Measurements from ENCODE around the gene DTX2. TPM values are rescaled to one million over a fixed set of nuclear protein-coding genes. Genes with fewer than 3 reads are reported as not detected.
"Not testable (repeated sequence)": the region's sequence is repeated elsewhere in the genome, so short reads cannot be mapped to it uniquely, and the experiment has no call there.

Gene DTX2
- 100 to 1,000 TPM in 2 of 4 donors, 10 to 100 TPM in 2; 73.0 to 169 (median 119) TPM for total RNA-seq

DNA sequence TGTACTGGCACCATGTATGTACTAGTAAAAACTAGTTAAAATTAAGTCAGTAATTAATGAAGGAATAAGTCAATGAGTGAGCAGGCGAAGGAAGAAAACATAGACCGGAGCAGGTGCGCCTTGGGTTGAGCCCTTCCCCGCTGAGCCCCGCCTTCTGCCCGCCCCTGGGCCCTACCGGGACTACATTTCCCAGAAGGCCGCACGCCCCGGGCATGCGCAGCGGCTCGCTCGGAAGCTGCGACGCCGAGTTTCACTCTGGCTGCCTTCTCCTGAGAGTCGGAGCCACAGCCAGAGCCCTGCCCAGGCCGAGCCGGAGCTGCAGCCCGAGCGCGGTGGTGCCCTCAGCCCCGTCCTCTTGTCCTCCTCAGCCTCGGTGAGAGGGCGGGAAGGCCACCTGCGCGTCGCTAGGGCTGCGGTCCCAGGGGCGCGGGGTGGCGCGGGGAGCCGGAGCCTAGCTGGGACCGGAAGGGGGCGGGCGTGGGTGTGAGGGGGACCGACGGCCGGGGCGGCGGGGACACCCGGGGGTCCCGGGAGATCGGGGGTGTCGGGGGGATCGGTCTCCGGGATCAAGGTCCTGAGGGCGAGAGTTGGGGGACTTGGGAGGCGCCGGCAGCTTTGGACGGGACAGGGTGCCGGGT is at the start of gene DTX2:
TSS of gene DTX2 (plus strand) at position 246 of the 638 bp plus-strand sequence. CDS start 18,801 bp downstream, outside the sequence.
- intact Hi-C loops (cut with DNase I; ENCODE audit: low total_unique reads); H3K9me3 ChIP-seq; H3K36me3 ChIP-seq; H3K27me3 ChIP-seq; in situ Hi-C loops (cut with MboI; ENCODE audit: low pct_ligation_motif_present in 1 of 4, low pct_unique_long_range_greater_than_20kb in 1 of 4, low sequenced_read_pairs in 3 of 4): not testable (repeated sequence)
- no CpG with 5 or more reads among the region's 54 CpGs for WGBS, 2 donors (ENCODE audit: low coverage in 1 of 2)
- H3K4me1 ChIP-seq: peaks cover 0 to 15% (median 4%) of the 10 kb centered on the region in 4 donors
- peak within 1 kb of the TSS; percentile 73 to 89 (median 86) for H3K27ac ChIP-seq
- peak; percentile 33 for DNase-seq
- TF ChIP-seq CTCF (IDR thresholded peaks at IDR 0.05): peak in 1 of 5 experiments; percentile 21
- H3K4me3 ChIP-seq: peak within 1 kb of the TSS; percentile 49 to 77 (median 54)

DNA sequence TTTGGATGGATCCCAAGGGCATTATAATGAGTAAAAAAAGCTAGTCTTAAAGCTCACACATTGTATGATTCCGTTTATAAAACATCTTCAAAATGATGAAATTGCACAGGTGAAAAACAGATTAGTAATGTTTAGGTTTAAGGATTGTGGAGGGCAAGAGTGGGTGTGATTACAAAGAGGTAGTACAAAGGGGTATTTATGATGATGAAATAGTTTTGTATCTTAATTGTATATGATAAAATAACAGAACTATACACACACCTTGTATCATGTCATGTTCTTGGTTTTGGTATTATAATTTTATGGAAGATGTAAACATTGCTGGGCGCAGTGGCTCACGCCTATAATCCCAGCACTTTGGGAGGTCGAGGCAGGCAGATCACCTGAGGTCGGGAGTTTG is 49.3 kb upstream of the DTX2 start:
- Histone ChIP-seq H3K36me3 (no peaks in the 10 kb centered on the region), H3K4me1 (no peaks in the 10 kb centered on the region), H3K27me3 (no peaks in the 10 kb centered on the region), H3K9me3 (no peaks in the 10 kb centered on the region), H3K27ac (no peak overlapping the region), H3K4me3 (no peak overlapping the region)
- no peak for TF ChIP-seq POLR2AphosphoS5 (IDR thresholded peaks at IDR 0.05)
- no peak for TF ChIP-seq POLR2A (IDR thresholded peaks at IDR 0.05)
- no peak for TF ChIP-seq EP300 (IDR thresholded peaks at IDR 0.05; ENCODE audit: low read depth)
- no peak for TF ChIP-seq CTCF (IDR thresholded peaks at IDR 0.05)
- intact Hi-C loops (cut with DNase I; ENCODE audit: low total_unique reads): no loop called here
- in situ Hi-C loops (cut with MboI; ENCODE audit: low pct_ligation_motif_present in 1 of 4, low pct_unique_long_range_greater_than_20kb in 1 of 4, low sequenced_read_pairs in 3 of 4): no loop called here
- 57 to 61% methylated on average over 5 of the region's 5 CpGs for WGBS, 2 donors (ENCODE audit: low coverage in 1 of 2)
- DNase-seq: no peak

- intact Hi-C loops (cut with DNase I; ENCODE audit: low total_unique reads); DNase-seq; H3K27ac ChIP-seq; H3K36me3 ChIP-seq; H3K27me3 ChIP-seq; H3K4me1 ChIP-seq; in situ Hi-C loops (cut with MboI; ENCODE audit: low pct_ligation_motif_present in 1 of 4, low pct_unique_long_range_greater_than_20kb in 1 of 4, low sequenced_read_pairs in 3 of 4); H3K4me3 ChIP-seq; H3K9me3 ChIP-seq: not testable (repeated sequence)
- 93 to 100% methylated on average over 1 to 10 of the region's 10 CpGs for WGBS, 2 donors (ENCODE audit: low coverage in 1 of 2)
Observed at GRCh38 chr7:76417654-76418310, 43.7 kb upstream of the DTX2 start.

DNA sequence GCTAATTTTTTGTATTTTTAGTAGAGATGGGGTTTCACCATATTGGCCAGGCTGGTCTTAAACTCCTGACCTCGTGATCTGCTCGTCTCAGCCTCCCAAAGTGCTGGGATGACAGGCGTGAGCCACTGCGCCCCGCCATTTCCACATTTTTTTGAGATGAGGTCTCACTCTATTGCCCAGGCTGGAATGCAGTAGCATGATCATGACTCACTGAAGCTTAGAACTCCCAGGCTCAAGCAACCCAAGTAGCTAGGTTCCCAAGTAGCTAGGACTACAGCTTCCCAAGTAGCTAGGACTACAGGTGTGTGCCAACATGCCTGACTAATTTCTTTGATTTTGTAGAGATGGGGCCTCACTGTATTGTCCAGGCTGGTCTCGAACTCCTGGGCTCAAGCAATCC is 40.4 kb upstream of the DTX2 start:
- 83 to 100% methylated on average over 1 to 6 of the region's 6 CpGs for WGBS, 2 donors (ENCODE audit: low coverage in 1 of 2)
- intact Hi-C loops (cut with DNase I; ENCODE audit: low total_unique reads); H3K27me3 ChIP-seq; H3K36me3 ChIP-seq; H3K27ac ChIP-seq; H3K4me3 ChIP-seq; in situ Hi-C loops (cut with MboI; ENCODE audit: low pct_ligation_motif_present in 1 of 4, low pct_unique_long_range_greater_than_20kb in 1 of 4, low sequenced_read_pairs in 3 of 4); H3K9me3 ChIP-seq; DNase-seq; H3K4me1 ChIP-seq: not testable (repeated sequence)

- H3K27ac ChIP-seq: no peak overlapping the region
- no peaks in the 10 kb centered on the region for H3K4me1 ChIP-seq
- 66 to 76% methylated on average over 4 to 15 of the region's 15 CpGs for WGBS, 2 donors (ENCODE audit: low coverage in 1 of 2)
- in situ Hi-C loops (cut with MboI; ENCODE audit: low pct_ligation_motif_present in 1 of 4, low pct_unique_long_range_greater_than_20kb in 1 of 4, low sequenced_read_pairs in 3 of 4): no loop called here
- no peak for DNase-seq
- peaks cover 5% of the 10 kb centered on the region for H3K27me3 ChIP-seq
- no peaks in the 10 kb centered on the region for H3K9me3 ChIP-seq
- intact Hi-C loops (cut with DNase I; ENCODE audit: low total_unique reads): no loop called here
- TF ChIP-seq CTCF (IDR thresholded peaks at IDR 0.05): no peak
- TF ChIP-seq POLR2A (IDR thresholded peaks at IDR 0.05): no peak
- no peak for TF ChIP-seq POLR2AphosphoS5 (IDR thresholded peaks at IDR 0.05)
- no peak for TF ChIP-seq EP300 (IDR thresholded peaks at IDR 0.05; ENCODE audit: low read depth)
- H3K36me3 ChIP-seq: no peaks in the 10 kb centered on the region
- H3K4me3 ChIP-seq: no peak overlapping the region
Observed at GRCh38 chr7:76423666-76424412, 37.7 kb upstream of the DTX2 start.

All from transverse colon (tissue), 4 donors.